GM10248 (cell line): ENCODE data around the gene DLG4.

Experiments used
- CTCF ChIA-PET: fragments of 300-600 bp; sonication (Branson Sonifier 250); formaldehyde crosslinking; extraction: SDS; loops from one replicate; lab custom pipeline; 2021; ENCODE audit warnings: antibody characterized with exemption; lab: Yijun Ruan, JAX
- POLR2A ChIA-PET: fragments of 350-650 bp; sonication (Branson Sonifier 250); formaldehyde crosslinking; extraction: SDS; loops from one replicate; lab custom pipeline; 2020; ENCODE audit warnings: antibody characterized with exemption; lab: Yijun Ruan, JAX
- DNase-seq: peaks from one replicate; pipeline ENCODE4 v3.0.0; 2012; ENCODE audit errors: extremely low spot score
- CTCF ChIP-seq: IDR thresholded peaks from 2 replicates; pipeline ENCODE4 v1.5.1; 2012; ENCODE audit warnings: mild to moderate bottlenecking, low read depth; ENCODE audit errors: extremely low read depth, missing control alignments, control extremely low read depth

The DLG4 gene

GRCh38 chr17:7239091-7240027, 19.7 kb upstream of the DLG4 start, which contains the start of gene PHF23:
PHF23 (minus strand) TSS chr17:7239457; CDS start chr17:7239279, 178 bp downstream.
- no peak for TF ChIP-seq CTCF
- ChIA-PET POLR2A (no interaction called here), CTCF (interaction anchor here (1.1 to 1.5 kb wide), 5 partner anchors 12 to 448 kb away, joined by 3 read pairs; partner anchors contain the start of genes CTDNEP1 and TP53)
- DNase-seq, result peak; percentile 97

- DNase-seq, result no peak
- ChIA-PET POLR2A (interaction anchor here (0.5 to 2.7 kb wide), 2 partner anchors 19 to 67 kb away, joined by 3 to 6 read pairs; partner anchors contain the start of genes ACADVL and DLG4), CTCF (interaction anchor here (0.9 to 1.5 kb wide), 5 partner anchors 13 to 449 kb away, joined by 3 read pairs; partner anchors contain the start of genes ACADVL, CTDNEP1, DLG4 and TP53)
- TF ChIP-seq CTCF, result no peak
Observed at GRCh38 chr17:7238420-7239090, 18.9 kb upstream of the DLG4 start.

- ChIA-PET POLR2A (interaction anchor here (0.5 to 2.7 kb wide), 3 partner anchors 17 to 68 kb away, joined by 3 to 6 read pairs (median 3); partner anchors contain the start of genes ACADVL and DLG4), CTCF (interaction anchor here (0.9 to 4.4 kb wide), 6 partner anchors 14 to 450 kb away, joined by 3 to 26 read pairs (median 3); partner anchors contain the start of genes ACADVL, CTDNEP1, DLG4 and TP53)
- no peak for TF ChIP-seq CTCF
- DNase-seq, result peak; percentile 82
Observed at GRCh38 chr17:7237761-7238419, 18.3 kb upstream of the DLG4 start.

- POLR2A ChIA-PET, result interaction anchor here (0.8 to 2.7 kb wide), 2 partner anchors 16 to 18 kb away, joined by 3 to 6 read pairs; partner anchors contain the start of genes ACADVL and DLG4
- TF ChIP-seq CTCF, result no peak
- CTCF ChIA-PET, result interaction anchor here (1.5 to 4.4 kb wide), 2 partner anchors 16 to 450 kb away, joined by 3 to 26 read pairs; partner anchors contain the start of genes ACADVL, DLG4 and TP53
- no peak for DNase-seq
Observed at GRCh38 chr17:7237266-7237760, 17.7 kb upstream of the DLG4 start.

GRCh38 chr17:7236808-7237207, 17.2 kb upstream of the DLG4 start:
- DNase-seq, result no peak
- ChIA-PET CTCF (interaction anchor here (1.4 to 4.4 kb wide), 3 partner anchors 16 to 60 kb away, joined by 3 to 26 read pairs (median 3); partner anchors contain the start of genes ACADVL, DLG4 and SLC2A4), POLR2A (interaction anchor here (2.7 kb wide), 1 partner anchor 18 kb away, joined by 6 read pairs; the partner anchor contains the start of genes ACADVL and DLG4)
- no peak for TF ChIP-seq CTCF
